ENCODE data around the gene TIMP3.
"Not testable (repeated sequence)": the region's sequence is repeated elsewhere in the genome, so short reads cannot be mapped to it uniquely, and the experiment has no call there.

The TIMP3 gene

DNA sequence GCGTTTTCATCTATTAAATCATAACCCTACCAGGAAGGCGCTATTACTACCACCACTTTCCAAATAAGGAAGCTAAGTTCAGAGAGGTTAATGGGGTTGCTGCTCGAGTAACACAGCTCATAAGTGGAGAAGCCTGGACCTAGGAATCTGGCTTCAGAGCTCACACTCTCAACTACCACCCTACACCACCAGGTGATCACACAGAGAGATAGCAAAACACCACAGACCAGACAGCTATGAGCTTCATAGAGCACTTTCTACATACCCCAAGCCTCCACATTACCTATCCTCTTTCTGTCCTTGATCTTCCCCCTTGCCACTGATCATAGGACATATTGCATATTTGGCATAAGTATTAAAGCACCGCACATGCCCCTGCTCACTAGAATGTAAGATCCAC lies 65.4 kb downstream of the TIMP3 start:
- no peak overlapping the region for H2BK120ac ChIP-seq (ENCODE audit: low read depth, low read length)
- peaks cover 0 to 2% of the 10 kb centered on the region in 2 experiments for H3K27me3 ChIP-seq (ENCODE audit: control insufficient read depth in 1 of 2, insufficient read depth in 1 of 2, low read length in 2 of 2)
- peak; percentile 4 for DNase-seq
- no peak overlapping the region for H3K9ac ChIP-seq (ENCODE audit: low read length)
- no peak overlapping the region for H2BK5ac ChIP-seq (ENCODE audit: low read depth, low read length, poor library complexity, severe bottlenecking)
- no peak overlapping the region for H2BK15ac ChIP-seq (ENCODE audit: low read depth, poor library complexity, severe bottlenecking)
- no peak overlapping the region for H3K4me3 ChIP-seq (ENCODE audit: insufficient read depth in 1 of 2, low read depth in 1 of 2, low read length in 2 of 2)
- no peaks in the 10 kb centered on the region for H3K9me3 ChIP-seq (ENCODE audit: control insufficient read depth, low read length)
- H4K8ac ChIP-seq (ENCODE audit: low read length) = no peak overlapping the region
- no peaks in the 10 kb centered on the region for H3K79me1 ChIP-seq (replicated peaks; ENCODE audit: low read length, poor library complexity, severe bottlenecking)
- H3K4me2 ChIP-seq (ENCODE audit: low read length, poor library complexity, severe bottlenecking) = no peak overlapping the region
- no peak overlapping the region for H2BK12ac ChIP-seq (ENCODE audit: low read length in 2 of 2)
- 77% methylated on average over 4 of the region's 4 CpGs for WGBS
- H3K4ac ChIP-seq (ENCODE audit: low read depth in 1 of 2, low read length in 2 of 2) = no peak overlapping the region
- H4K91ac ChIP-seq (ENCODE audit: low read length) = no peak overlapping the region
- no peak overlapping the region for H3K18ac ChIP-seq (ENCODE audit: low read depth in 1 of 2, low read length in 2 of 2)
- H2AFZ ChIP-seq (ENCODE audit: low read depth, low read length) = no peak overlapping the region
- H3K23ac ChIP-seq (ENCODE audit: low read length in 2 of 2) = no peak overlapping the region
- H3K4me1 ChIP-seq (ENCODE audit: control insufficient read depth, insufficient read depth, low read depth, low read length) = no peaks in the 10 kb centered on the region
- H3K14ac ChIP-seq (ENCODE audit: low read length in 2 of 2) = no peak overlapping the region
- no peak overlapping the region for H2AK5ac ChIP-seq (ENCODE audit: low read length, severe bottlenecking)
- peaks cover 0 to 10% of the 10 kb centered on the region in 2 experiments for H3K36me3 ChIP-seq (ENCODE audit: control insufficient read depth in 1 of 2, insufficient read depth in 2 of 2, low read depth in 1 of 2, low read length in 2 of 2)
- H3K27ac ChIP-seq (ENCODE audit: low read length, poor library complexity, severe bottlenecking) = no peak overlapping the region

GRCh38 chr22:32868946-32869345 lies 67.4 kb downstream of the TIMP3 start:
- Histone ChIP-seq H3K18ac (ENCODE audit: low read depth in 1 of 2, low read length in 2 of 2) (no peak overlapping the region), H3K4ac (ENCODE audit: low read depth in 1 of 2, low read length in 2 of 2) (no peak overlapping the region), H2BK15ac (ENCODE audit: low read depth, poor library complexity, severe bottlenecking) (no peak overlapping the region), H3K9ac (ENCODE audit: low read length) (no peak overlapping the region), H3K27ac (ENCODE audit: low read length, poor library complexity, severe bottlenecking) (no peak overlapping the region), H2AK5ac (ENCODE audit: low read length, severe bottlenecking) (no peak overlapping the region), H3K27me3 (ENCODE audit: control insufficient read depth in 1 of 2, insufficient read depth in 1 of 2, low read length in 2 of 2) (peaks cover 0 to 16% of the 10 kb centered on the region in 2 experiments), H2BK12ac (ENCODE audit: low read length in 2 of 2) (no peak overlapping the region), H3K14ac (ENCODE audit: low read length in 2 of 2) (no peak overlapping the region), H3K4me3 (ENCODE audit: insufficient read depth in 1 of 2, low read depth in 1 of 2, low read length in 2 of 2) (no peak overlapping the region), H3K36me3 (ENCODE audit: control insufficient read depth in 1 of 2, insufficient read depth in 2 of 2, low read depth in 1 of 2, low read length in 2 of 2) (no peaks in the 10 kb centered on the region), H3K23ac (ENCODE audit: low read length in 2 of 2) (no peak overlapping the region), H3K9me3 (ENCODE audit: control insufficient read depth, low read length) (no peaks in the 10 kb centered on the region), H3K4me2 (ENCODE audit: low read length, poor library complexity, severe bottlenecking) (no peak overlapping the region), H2AFZ (ENCODE audit: low read depth, low read length) (no peak overlapping the region), H2BK120ac (ENCODE audit: low read depth, low read length) (no peak overlapping the region), H3K4me1 (ENCODE audit: control insufficient read depth, insufficient read depth, low read depth, low read length) (no peaks in the 10 kb centered on the region), H4K91ac (ENCODE audit: low read length) (no peak overlapping the region), H4K8ac (ENCODE audit: low read length) (no peak overlapping the region), H3K79me1 (replicated peaks; ENCODE audit: low read length, poor library complexity, severe bottlenecking) (no peaks in the 10 kb centered on the region), H2BK5ac (ENCODE audit: low read depth, low read length, poor library complexity, severe bottlenecking) (no peak overlapping the region)
- DNase-seq = no peak
- WGBS = 95% methylated on average over 4 of the region's 6 CpGs

DNA sequence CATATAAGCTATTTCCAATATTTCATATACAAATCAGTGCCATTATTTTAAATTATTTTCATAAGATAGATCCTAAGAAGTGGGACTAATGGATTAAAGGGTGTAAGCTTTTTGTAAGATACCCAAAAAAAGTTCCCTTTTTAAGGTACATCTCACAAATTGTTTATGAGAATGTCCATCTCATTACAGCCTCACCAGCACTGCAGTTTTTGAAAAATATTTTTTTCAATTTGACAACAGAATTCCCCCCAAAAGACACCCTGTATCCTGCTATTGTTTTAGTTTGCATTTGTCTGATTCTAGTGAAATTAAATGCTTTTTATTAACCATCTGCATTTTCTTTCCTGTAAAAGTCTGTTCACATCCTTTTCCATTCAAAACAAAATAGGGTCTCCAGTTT lies 69.0 kb downstream of the TIMP3 start:
- no peak overlapping the region for H2BK12ac ChIP-seq (ENCODE audit: low read length in 2 of 2)

GRCh38 chr22:32873604-32874003 lies 72.1 kb downstream of the TIMP3 start:
- peaks cover 0 to 38% of the 10 kb centered on the region in 2 experiments for H3K27me3 ChIP-seq (ENCODE audit: control insufficient read depth in 1 of 2, insufficient read depth in 1 of 2, low read length in 2 of 2)
- H2BK15ac ChIP-seq (ENCODE audit: low read depth, poor library complexity, severe bottlenecking); H3K79me1 ChIP-seq (replicated peaks; ENCODE audit: low read length, poor library complexity, severe bottlenecking); H2BK5ac ChIP-seq (ENCODE audit: low read depth, low read length, poor library complexity, severe bottlenecking); H3K36me3 ChIP-seq (ENCODE audit: control insufficient read depth in 1 of 2, insufficient read depth in 2 of 2, low read depth in 1 of 2, low read length in 2 of 2); H2AK5ac ChIP-seq (ENCODE audit: low read length, severe bottlenecking); DNase-seq; H3K4me2 ChIP-seq (ENCODE audit: low read length, poor library complexity, severe bottlenecking); H3K4me1 ChIP-seq (ENCODE audit: control insufficient read depth, insufficient read depth, low read depth, low read length); H4K8ac ChIP-seq (ENCODE audit: low read length); H3K9ac ChIP-seq (ENCODE audit: low read length); H2AFZ ChIP-seq (ENCODE audit: low read depth, low read length); H2BK12ac ChIP-seq (ENCODE audit: low read length in 2 of 2); H3K4me3 ChIP-seq (ENCODE audit: insufficient read depth in 1 of 2, low read depth in 1 of 2, low read length in 2 of 2); H3K9me3 ChIP-seq (ENCODE audit: control insufficient read depth, low read length); H4K91ac ChIP-seq (ENCODE audit: low read length); H3K4ac ChIP-seq (ENCODE audit: low read depth in 1 of 2, low read length in 2 of 2); H2BK120ac ChIP-seq (ENCODE audit: low read depth, low read length); H3K18ac ChIP-seq (ENCODE audit: low read depth in 1 of 2, low read length in 2 of 2); H3K27ac ChIP-seq (ENCODE audit: low read length, poor library complexity, severe bottlenecking); H3K14ac ChIP-seq (ENCODE audit: low read length in 2 of 2); H3K23ac ChIP-seq (ENCODE audit: low read length in 2 of 2): not testable (repeated sequence)
- WGBS = 82% methylated on average over 5 of the region's 5 CpGs

More for the DNA sequence above, 69.0 kb downstream of the TIMP3 start:
- Histone ChIP-seq H3K4ac (ENCODE audit: low read depth in 1 of 2, low read length in 2 of 2) (no peak overlapping the region), H3K27ac (ENCODE audit: low read length, poor library complexity, severe bottlenecking) (no peak overlapping the region), H3K9ac (ENCODE audit: low read length) (no peak overlapping the region), H2BK5ac (ENCODE audit: low read depth, low read length, poor library complexity, severe bottlenecking) (no peak overlapping the region), H3K4me2 (ENCODE audit: low read length, poor library complexity, severe bottlenecking) (no peak overlapping the region), H2BK15ac (ENCODE audit: low read depth, poor library complexity, severe bottlenecking) (no peak overlapping the region), H2AFZ (ENCODE audit: low read depth, low read length) (no peak overlapping the region), H2AK5ac (ENCODE audit: low read length, severe bottlenecking) (no peak overlapping the region), H3K23ac (ENCODE audit: low read length in 2 of 2) (no peak overlapping the region), H4K8ac (ENCODE audit: low read length) (no peak overlapping the region), H3K14ac (ENCODE audit: low read length in 2 of 2) (no peak overlapping the region), H3K79me1 (replicated peaks; ENCODE audit: low read length, poor library complexity, severe bottlenecking) (no peaks in the 10 kb centered on the region), H3K18ac (ENCODE audit: low read depth in 1 of 2, low read length in 2 of 2) (no peak overlapping the region), H3K4me1 (ENCODE audit: control insufficient read depth, insufficient read depth, low read depth, low read length) (no peaks in the 10 kb centered on the region), H4K91ac (ENCODE audit: low read length) (no peak overlapping the region), H2BK120ac (ENCODE audit: low read depth, low read length) (no peak overlapping the region), H3K27me3 (ENCODE audit: control insufficient read depth in 1 of 2, insufficient read depth in 1 of 2, low read length in 2 of 2) (peaks cover 0 to 27% of the 10 kb centered on the region in 2 experiments), H3K9me3 (ENCODE audit: control insufficient read depth, low read length) (no peaks in the 10 kb centered on the region), H3K4me3 (ENCODE audit: insufficient read depth in 1 of 2, low read depth in 1 of 2, low read length in 2 of 2) (no peak overlapping the region), H3K36me3 (ENCODE audit: control insufficient read depth in 1 of 2, insufficient read depth in 2 of 2, low read depth in 1 of 2, low read length in 2 of 2) (no peaks in the 10 kb centered on the region)
- DNase-seq = no peak
